Ovary (tissue), 9 donors: Measurements from ENCODE around the gene DNAJB14. TPM values are rescaled to one million over a fixed set of nuclear protein-coding genes. Genes with fewer than 3 reads are reported as not detected.

Experiments
- polyA plus RNA-seq, 2 donors: library from polyadenylated mRNA; stranded (reverse); fragments of 200-250 nt in 1 of 2; fragments of 350-450 nt in 1 of 2; fragmentation: Illumina TruSeq in 1 of 2; extraction: RNeasy Lipid Tissue Mini Kit (QIAGEN cat#74804) in 1 of 2; gene quantifications; one replicate each; pipeline ENCODE4 v1.2.3, GENCODE V29; 2013 to 2014
- total RNA-seq, 7 donors: library from RNA; depleted of rRNA in 2 of 7; stranded (reverse); fragments of >200 nt in 2 of 7; fragmentation: NEBNext Ultra II Directional in 3 of 7; extraction: Animal tissue kit (Norgen Biotek cat#: 25700) in 3 of 7; gene quantifications; one replicate each; pipeline versions ENCODE4 v1.1.0 to v1.2.4, GENCODE V29; 2016 to 2023
- donor health status: DM: no; HTN: no; CAD: no; lungs with moderate emphysema.
- donor health status: DM: no; HTN: no; CAD: no.
- donor health status: Bipolar disorder and iron deficiency.
- donor health status: DM: yes; HTN: yes; CAD: no.
- donor health status: DM: no; HTN: no; CAD: no.
- donor health status: DM: yes; HTN: yes; CAD: no.

DNAJB14 gene
- total and polyA plus RNA-seq, 9 donors, result 10.5 to 47.8 (median 37.9) TPM

Other genes with a start within 250 kb of the DNAJB14 start
- 1 to 10 TPM in 2 of 7 donors, under 1 TPM in 5; 0.40 to 4.1 (median 0.65) TPM for gene DAPP1, start 129.8 kb downstream of the DNAJB14 start, total RNA-seq
- 1 to 10 TPM in 1 of 2 donors, under 1 TPM in 1; 0.34 to 1.6 TPM for gene DAPP1, start 129.8 kb downstream of the DNAJB14 start, polyA plus RNA-seq
- gene LAMTOR3, start 52.2 kb downstream of the DNAJB14 start, total RNA-seq, result 10 to 100 TPM; 36.5 to 52.4 (median 43.7) TPM
- gene LAMTOR3, start 52.2 kb downstream of the DNAJB14 start, polyA plus RNA-seq, result 10 to 100 TPM; 47.7 to 53.4 TPM
- 100 to 1,000 TPM; 117 to 221 (median 144) TPM for gene H2AZ1, start 3.7 kb upstream of the DNAJB14 start, total RNA-seq
- 100 to 1,000 TPM in 1 of 2 donors, 10 to 100 TPM in 1; 99.7 to 257 TPM for gene H2AZ1, start 3.7 kb upstream of the DNAJB14 start, polyA plus RNA-seq
- gene DDIT4L, start 243.8 kb upstream of the DNAJB14 start, total RNA-seq, result 1 to 10 TPM; 1.1 to 9.3 (median 5.0) TPM
- 1 to 10 TPM; 3.7 to 5.2 TPM for gene DDIT4L, start 243.8 kb upstream of the DNAJB14 start, polyA plus RNA-seq